Lung (tissue), 12 donors: ENCODE results near the gene HIVEP1. TPM values are rescaled to one million over a fixed set of nuclear protein-coding genes. Genes with fewer than 3 reads are reported as not detected.

Source experiments
- ATAC-seq: fragments of 200-7000 bp; cut with Tn5 transposase; one replicate; pipeline ENCODE4 v1.9.1; 2020; ENCODE audit warnings: moderate number of reproducible peaks; ENCODE audit not compliant: insufficient read depth, low FRiP score
- DNase-seq, 3 donors: peaks; one replicate each; pipeline ENCODE4 v3.0.0-alpha.2; 2013 to 2017
- H3K27ac ChIP-seq, 2 donors: one replicate each; pipeline ENCODE4 v1.5.1; 2013; ENCODE audit warnings: mild to moderate bottlenecking in 2 of 2, moderate library complexity in 2 of 2, control low read depth in 1 of 2, inconsistent platforms in 1 of 2, low read depth in 1 of 2, low read length in 1 of 2
- H3K27me3 ChIP-seq, 3 donors: one replicate each; pipeline ENCODE4 v1.5.1; 2013; ENCODE audit warnings: low read length in 2 of 3; ENCODE audit not compliant: control insufficient read depth in 3 of 3, insufficient read depth in 3 of 3
- H3K36me3 ChIP-seq, 4 donors: one replicate each; pipeline ENCODE4 v1.5.1; 2013; ENCODE audit warnings: low read length in 4 of 4, mild to moderate bottlenecking in 1 of 4, moderate library complexity in 1 of 4; ENCODE audit not compliant: control insufficient read depth in 4 of 4, insufficient read depth in 4 of 4
- H3K4me1 ChIP-seq, 5 donors: one replicate each; pipeline ENCODE4 v1.5.1; 2013; ENCODE audit warnings: low read length in 5 of 5, mild to moderate bottlenecking in 2 of 5, moderate library complexity in 1 of 5; ENCODE audit not compliant: control insufficient read depth in 5 of 5, insufficient read depth in 5 of 5
- H3K4me3 ChIP-seq: one replicate; pipeline ENCODE4 v1.5.1; 2013; ENCODE audit warnings: mild to moderate bottlenecking, control low read depth, moderate library complexity
- H3K9ac ChIP-seq, 2 donors: one replicate each; pipeline ENCODE4 v1.5.1; 2013; ENCODE audit warnings: low read length in 2 of 2, control low read depth in 1 of 2; ENCODE audit not compliant: insufficient read depth in 1 of 2
- H3K9me3 ChIP-seq, 4 donors: one replicate each; pipeline ENCODE4 v1.5.1; 2013; ENCODE audit warnings: low read length in 3 of 4, mild to moderate bottlenecking in 1 of 4, moderate library complexity in 1 of 4; ENCODE audit not compliant: control insufficient read depth in 4 of 4, insufficient read depth in 3 of 4
- CTCF ChIP-seq: IDR thresholded peaks from 2 replicates; pipeline ENCODE4 v1.5.1; 2012; ENCODE audit warnings: mild to moderate bottlenecking; ENCODE audit errors: control extremely low read depth, extremely low read depth
- WGBS, 2 donors: extraction: QIAGEN DNeasy Blood & Tissue Kit; methylation state at CpG; one replicate each; pipeline ENCODE4 v1.1.7; 2013; 5-methylcytosine and 5-hydroxymethylcytosine counted together
- polyA plus RNA-seq, 2 donors: library from polyadenylated mRNA; stranded (reverse); fragments of 200-250 nt; gene quantifications; one replicate each; pipeline ENCODE4 v1.2.1, GENCODE V29; 2013
- total RNA-seq, 2 donors: library from RNA; depleted of rRNA in 1 of 2; stranded (reverse); fragments of >200 nt in 1 of 2; gene quantifications; one replicate each; pipeline ENCODE4 v1.2.1, GENCODE V29; 2014 to 2021
- donor health status: control.
- donor health status: control.
- donor health status: Bipolar disorder and iron deficiency.
- donor health status: healthy.
- donor health status: DM: yes; HTN: yes; CAD: no.

The HIVEP1 gene
- total and polyA plus RNA-seq, 4 donors: 3.1 to 49.6 (median 20.5) TPM

- DNase-seq: no peak
- no peak for ATAC-seq
These were observed 54.2 kb downstream of the HIVEP1 start for GRCh38 chr6:12066297-12066696.

GRCh38 chr6:12068899-12069557 lies 56.9 kb downstream of the HIVEP1 start:
- ATAC-seq: no peak
- Histone ChIP-seq H3K27me3 (no peaks in the 10 kb centered on the region), H3K4me3 (no peak overlapping the region), H3K9me3 (no peaks in the 10 kb centered on the region), H3K36me3 (no peaks in the 10 kb centered on the region), H3K27ac (no peak overlapping the region), H3K4me1 (peaks cover 5 to 10% (median 9%) of the 10 kb centered on the region in 5 donors), H3K9ac (no peak overlapping the region)
- TF ChIP-seq CTCF: no peak
- DNase-seq: no peak
- whole genome bisulfite sequencing, 2 donors: 68 to 76% methylated on average over 6 of the region's 6 CpGs

More at GRCh38 chr6:12066297-12066696, 54.2 kb downstream of the HIVEP1 start:
- Histone ChIP-seq H3K4me1 (peaks cover 4 to 13% (median 9%) of the 10 kb centered on the region in 5 donors), H3K36me3 (no peaks in the 10 kb centered on the region), H3K9me3 (no peaks in the 10 kb centered on the region), H3K4me3 (no peak overlapping the region), H3K27ac (no peak overlapping the region), H3K27me3 (no peaks in the 10 kb centered on the region), H3K9ac (no peak overlapping the region)
- no peak for TF ChIP-seq CTCF

GRCh38 chr6:12069891-12070529 lies 57.9 kb downstream of the HIVEP1 start:
- Histone ChIP-seq H3K4me3 (no peak overlapping the region), H3K36me3 (no peaks in the 10 kb centered on the region), H3K4me1 (peaks cover 5 to 11% (median 6%) of the 10 kb centered on the region in 5 donors), H3K9ac (no peak overlapping the region), H3K9me3 (no peaks in the 10 kb centered on the region), H3K27me3 (no peaks in the 10 kb centered on the region), H3K27ac (no peak overlapping the region)
- TF ChIP-seq CTCF: no peak
- ATAC-seq (no peak), DNase-seq (no peak)
- WGBS, 2 donors: 97 to 99% methylated on average over 9 of the region's 9 CpGs
